Renal pelvis (tissue), 12 donors: ENCODE measurements around the gene FAM72D. TPM values are rescaled to one million over a fixed set of nuclear protein-coding genes. Genes with fewer than 3 reads are reported as not detected.
"Not testable (repeated sequence)": the region's sequence is repeated elsewhere in the genome, so short reads cannot be mapped to it uniquely, and the experiment has no call there.

Experiments
- DNase-seq: peaks from one replicate; pipeline ENCODE4 v3.0.0-alpha.2; 2013
- long read RNA-seq, 16 experiments: transcript quantifications; one replicate each; lab custom pipeline, GENCODE V29; 2026
- polyA plus RNA-seq, 3 donors: library from polyadenylated mRNA; unstranded; fragments of 120-200 nt; gene quantifications; one replicate each; pipeline ENCODE4 v1.2.1, GENCODE V29; 2013; ENCODE audit not compliant: insufficient read length in 3 of 3

Gene FAM72D
- polyA plus RNA-seq, result 1 to 10 TPM; 1.4 to 4.1 (median 2.2) TPM
- long read RNA-seq, donor 1, partial matches to known transcripts, result 0 of 2 reads
- long read RNA-seq, donor 1, other reads (novel, unspliced or antisense), result 0 of 2 reads
- long read RNA-seq, donor 2, partial matches to known transcripts, result 0 of 1 reads
- long read RNA-seq, donor 2, other reads (novel, unspliced or antisense), result 0 of 1 reads
- long read RNA-seq, donor 3, result 0 reads
- long read RNA-seq, donor 4, partial matches to known transcripts, result 0 of 2 reads
- long read RNA-seq, donor 4, other reads (novel, unspliced or antisense), result 0 of 2 reads
- long read RNA-seq, donor 5, result 0 reads
- long read RNA-seq, donor 6, partial matches to known transcripts, result 0 of 1 reads
- long read RNA-seq, donor 6, other reads (novel, unspliced or antisense), result 0 of 1 reads
- long read RNA-seq, donor 7, partial matches to known transcripts, result 0 of 1 reads
- long read RNA-seq, donor 7, other reads (novel, unspliced or antisense), result 0 of 1 reads
- long read RNA-seq, donor 8, result 0 reads
- long read RNA-seq, donor 9, result 0 reads
- long read RNA-seq, donor 10, result 0 reads
- long read RNA-seq, donor 11, partial matches to known transcripts, result 0 of 1 reads
- long read RNA-seq, donor 11, other reads (novel, unspliced or antisense), result 0 of 1 reads
- long read RNA-seq, donor 12, partial matches to known transcripts, result 0 of 3 reads
- long read RNA-seq, donor 12, other reads (novel, unspliced or antisense), result 0 of 3 reads
- long read RNA-seq, donor 13, result 0 reads
- long read RNA-seq, donor 14, result 0 reads
- long read RNA-seq, donor 15, partial matches to known transcripts, result 0 of 2 reads
- long read RNA-seq, donor 15, other reads (novel, unspliced or antisense), result 0 of 2 reads
- long read RNA-seq, donor 16, result 0 reads

GRCh38 chr1:145095284-145096057, at the start of gene FAM72D, which contains the start of gene SRGAP2B:
FAM72D (plus strand) TSS chr1:145095974; CDS start chr1:145096848, 874 bp downstream.
SRGAP2B (minus strand) TSS chr1:145095328; CDS start chr1:145092901, 2,427 bp downstream.
- DNase-seq, result not testable (repeated sequence)

- DNase-seq, result not testable (repeated sequence)
Measured at GRCh38 chr1:145047553-145047952, 48.2 kb upstream of the FAM72D start.

- DNase-seq, result not testable (repeated sequence)
Measured at GRCh38 chr1:145048181-145048856, 47.5 kb upstream of the FAM72D start.

GRCh38 chr1:145052019-145052776, 43.6 kb upstream of the FAM72D start:
- DNase-seq, result not testable (repeated sequence)

- not testable (repeated sequence) for DNase-seq
Measured at GRCh38 chr1:145053428-145053827, 42.3 kb upstream of the FAM72D start.

- DNase-seq, result not testable (repeated sequence)
Measured at GRCh38 chr1:145055217-145055760, 40.5 kb upstream of the FAM72D start.

GRCh38 chr1:145058184-145058583, 37.6 kb upstream of the FAM72D start:
- not testable (repeated sequence) for DNase-seq

- DNase-seq, result not testable (repeated sequence)
Measured at GRCh38 chr1:145063285-145063684, 32.5 kb upstream of the FAM72D start.

- not testable (repeated sequence) for DNase-seq
Measured at GRCh38 chr1:145063941-145064648, 31.7 kb upstream of the FAM72D start.

GRCh38 chr1:145065194-145065826, 30.5 kb upstream of the FAM72D start:
- DNase-seq, result not testable (repeated sequence)

- DNase-seq, result not testable (repeated sequence)
Measured at GRCh38 chr1:145066486-145066885, 29.3 kb upstream of the FAM72D start.

- DNase-seq, result not testable (repeated sequence)
Measured at GRCh38 chr1:145071569-145071968, 24.2 kb upstream of the FAM72D start.

- DNase-seq, result not testable (repeated sequence)
Measured at GRCh38 chr1:145074021-145074559, 21.7 kb upstream of the FAM72D start.

GRCh38 chr1:145076877-145077276, 18.9 kb upstream of the FAM72D start:
- DNase-seq, result not testable (repeated sequence)

GRCh38 chr1:145077872-145078786, 17.6 kb upstream of the FAM72D start:
- not testable (repeated sequence) for DNase-seq

GRCh38 chr1:145078787-145079370, 16.9 kb upstream of the FAM72D start:
- DNase-seq, result not testable (repeated sequence)

- DNase-seq, result not testable (repeated sequence)
Measured at GRCh38 chr1:145079737-145080136, 16.0 kb upstream of the FAM72D start.
